Kidney epithelial cell (primary cell): ENCODE data around the gene PPP3CA. TPM values are rescaled to one million over a fixed set of nuclear protein-coding genes. Genes with fewer than 3 reads are reported as not detected.

Source experiments
- DNase-seq: peaks from one replicate; pipeline ENCODE4 v3.0.0-alpha.2; 2010; ENCODE audit warnings: low read depth
- H3K27me3 ChIP-seq: 2 replicates; pipeline ENCODE4 v1.6.0; 2011; ENCODE audit warnings: low read length; ENCODE audit not compliant: control insufficient read depth, insufficient read depth
- H3K36me3 ChIP-seq: 2 replicates; pipeline ENCODE4 v1.5.1; 2011; ENCODE audit warnings: low read length; ENCODE audit not compliant: control insufficient read depth, insufficient read depth
- H3K4me3 ChIP-seq: 2 replicates; pipeline ENCODE4 v1.5.1; 2011; ENCODE audit warnings: low read depth, mild to moderate bottlenecking, control low read depth, low read length
- CTCF ChIP-seq: IDR thresholded peaks from 2 replicates; pipeline ENCODE4 v1.5.1; 2011; ENCODE audit warnings: mild to moderate bottlenecking, moderate library complexity, low read length, control low read depth, inconsistent platforms; ENCODE audit not compliant: insufficient read depth, poor library complexity, severe bottlenecking
- total RNA-seq: library from RNA; depleted of rRNA; stranded (reverse); fragments of >200 nt; gene quantifications from 2 replicates; pipeline ENCODE4 v1.2.3, GENCODE V29; 2015

The PPP3CA gene
- total RNA-seq, 1 donor from 2014 or later: 26.5 TPM

DNA sequence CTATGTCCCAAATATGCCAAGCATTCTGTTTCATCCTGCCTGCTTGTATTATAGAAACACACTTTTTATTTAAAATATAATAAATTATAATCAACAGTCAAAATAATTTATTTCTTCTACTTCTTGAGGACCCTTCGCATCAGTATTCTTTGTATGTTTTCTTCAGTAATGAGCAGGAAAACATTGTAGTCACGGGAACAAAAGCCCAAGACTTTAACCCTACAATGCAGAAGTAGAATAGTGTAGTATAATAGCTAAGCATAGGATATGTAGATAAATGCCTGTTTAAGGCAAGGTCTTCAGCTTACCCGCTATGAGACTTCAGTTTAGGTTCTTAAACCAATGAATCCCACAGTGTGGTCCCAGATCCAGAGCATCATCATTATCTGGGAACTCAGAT lies 156.6 kb downstream of the PPP3CA start:
- DNase-seq: no peak
- TF ChIP-seq CTCF: no peak
- Histone ChIP-seq H3K36me3 (no peaks in the 10 kb centered on the region), H3K27me3 (no peaks in the 10 kb centered on the region), H3K4me3 (no peak overlapping the region)

GRCh38 chr4:101188906-101189305 lies 158.4 kb downstream of the PPP3CA start:
- TF ChIP-seq CTCF: no peak
- no peaks in the 10 kb centered on the region for H3K36me3 ChIP-seq
- no peak for DNase-seq
- H3K4me3 ChIP-seq: no peak overlapping the region
- no peaks in the 10 kb centered on the region for H3K27me3 ChIP-seq

GRCh38 chr4:101187841-101188240 lies 159.5 kb downstream of the PPP3CA start:
- Histone ChIP-seq H3K4me3 (no peak overlapping the region), H3K27me3 (no peaks in the 10 kb centered on the region), H3K36me3 (no peaks in the 10 kb centered on the region)
- TF ChIP-seq CTCF: no peak
- no peak for DNase-seq

GRCh38 chr4:101186567-101187184 lies 160.7 kb downstream of the PPP3CA start:
- Histone ChIP-seq H3K4me3 (no peak overlapping the region), H3K36me3 (no peaks in the 10 kb centered on the region), H3K27me3 (no peaks in the 10 kb centered on the region)
- DNase-seq: no peak
- TF ChIP-seq CTCF: no peak

GRCh38 chr4:101184668-101185067 lies 162.7 kb downstream of the PPP3CA start:
- DNase-seq: no peak
- no peak for TF ChIP-seq CTCF
- Histone ChIP-seq H3K4me3 (no peak overlapping the region), H3K36me3 (no peaks in the 10 kb centered on the region), H3K27me3 (no peaks in the 10 kb centered on the region)
